Activated CD8-positive, alpha-beta memory T cell treated with anti-CD3 and anti-CD28 coated beads for 4 hours (primary cell): ENCODE results near the gene DIP2B.
"Not testable (repeated sequence)": the region's sequence is repeated elsewhere in the genome, so short reads cannot be mapped to it uniquely, and the experiment has no call there.

Source experiments
- DNase-seq, 2 donors: peaks; one replicate each; pipeline ENCODE4 v3.0.0-alpha.2; 2020; ENCODE audit warnings: low read depth in 2 of 2

Gene DIP2B

DNA sequence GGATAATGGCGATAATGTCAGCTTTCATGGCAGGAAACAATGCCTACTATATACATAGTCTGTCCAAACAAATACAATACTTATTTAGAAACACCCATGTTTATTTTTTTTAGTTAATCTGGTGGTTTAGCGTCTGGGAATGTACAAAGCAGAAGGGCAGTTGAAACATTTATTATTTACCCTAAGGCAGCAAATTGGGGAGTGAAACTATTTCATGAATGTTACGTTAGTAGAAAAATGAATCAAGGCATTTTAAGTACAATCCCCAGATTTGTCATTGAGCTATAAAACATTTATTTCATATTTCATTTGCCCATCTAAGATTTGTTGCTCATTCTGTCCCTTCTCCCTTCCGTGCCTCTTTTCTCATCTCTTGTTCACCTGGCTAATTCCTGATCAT lies 172.0 kb downstream of the DIP2B start:
- no peak for DNase-seq

GRCh38 chr12:50677858-50678257 lies 173.1 kb downstream of the DIP2B start:
- no peak for DNase-seq

DNA sequence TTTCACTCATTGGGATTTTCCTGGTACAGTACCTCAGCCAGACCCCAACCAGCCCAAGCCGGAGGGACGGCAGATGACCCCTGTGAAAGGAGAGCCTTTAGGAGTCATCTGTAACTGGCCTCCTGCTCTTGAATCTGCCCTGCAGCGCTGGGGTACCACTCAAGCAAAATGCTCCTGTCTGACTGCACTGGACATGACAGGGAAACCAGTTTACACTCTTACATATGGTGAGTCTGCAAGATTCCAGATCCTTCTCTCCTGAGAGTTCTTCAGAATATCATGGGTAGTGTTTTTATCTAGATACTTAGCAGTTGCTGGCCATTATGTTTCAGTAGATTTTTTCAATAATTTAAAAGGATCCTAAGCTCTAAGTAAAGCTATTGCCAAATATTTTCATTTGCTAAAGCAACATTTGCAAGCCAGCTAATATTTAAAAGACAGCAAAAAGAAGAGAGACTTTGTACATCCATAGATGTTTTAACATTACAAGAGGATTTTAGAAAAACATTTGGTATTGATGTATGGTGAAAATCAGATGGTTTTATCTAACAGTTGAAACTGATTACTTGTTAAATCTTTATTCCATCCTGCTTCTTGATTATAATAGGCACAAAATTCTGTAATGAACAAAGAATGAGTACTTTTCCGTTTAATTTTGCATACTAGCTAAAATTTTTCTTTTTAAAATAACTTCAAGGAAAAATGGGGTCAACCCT lies 174.0 kb downstream of the DIP2B start:
- DNase-seq: no peak

DNA sequence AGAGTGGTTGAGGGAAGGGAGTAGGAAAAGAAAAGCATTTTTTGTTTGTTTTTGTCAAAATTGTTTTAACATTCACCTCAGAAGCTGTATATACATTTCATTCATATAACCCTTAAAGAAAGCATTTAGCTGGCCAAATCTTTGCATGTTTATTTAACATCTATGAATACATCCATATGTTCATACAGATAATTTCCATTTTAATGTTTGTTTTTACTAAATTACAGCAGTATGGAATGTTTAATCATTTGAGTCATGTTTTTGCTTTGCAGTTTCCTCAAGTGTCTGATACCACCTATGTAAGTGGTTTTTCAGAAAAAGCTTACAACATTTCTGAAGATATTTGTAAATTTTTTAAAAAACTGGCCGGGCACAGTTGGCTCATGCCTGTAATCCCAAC lies 174.8 kb downstream of the DIP2B start:
- DNase-seq: no peak

DNA sequence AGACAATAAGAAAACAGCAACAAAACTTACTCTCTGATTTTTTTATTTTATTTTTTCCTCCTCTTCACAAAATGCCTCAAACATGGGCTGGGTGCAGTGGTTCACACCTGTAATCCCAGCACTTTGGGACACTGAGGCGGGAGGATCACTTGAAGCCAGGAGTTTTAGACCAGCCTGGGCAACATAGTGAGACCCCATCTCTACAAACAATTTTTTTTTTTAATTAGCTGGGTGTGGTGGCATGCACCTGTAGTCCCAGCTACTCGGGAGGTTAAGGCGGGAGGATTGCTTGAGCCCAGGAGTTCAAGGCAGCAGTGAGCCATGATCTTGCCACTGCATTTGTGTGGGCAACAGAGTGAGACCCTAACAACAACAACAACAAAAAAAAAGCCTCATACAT lies 176.3 kb downstream of the DIP2B start:
- not testable (repeated sequence) for DNase-seq

DNA sequence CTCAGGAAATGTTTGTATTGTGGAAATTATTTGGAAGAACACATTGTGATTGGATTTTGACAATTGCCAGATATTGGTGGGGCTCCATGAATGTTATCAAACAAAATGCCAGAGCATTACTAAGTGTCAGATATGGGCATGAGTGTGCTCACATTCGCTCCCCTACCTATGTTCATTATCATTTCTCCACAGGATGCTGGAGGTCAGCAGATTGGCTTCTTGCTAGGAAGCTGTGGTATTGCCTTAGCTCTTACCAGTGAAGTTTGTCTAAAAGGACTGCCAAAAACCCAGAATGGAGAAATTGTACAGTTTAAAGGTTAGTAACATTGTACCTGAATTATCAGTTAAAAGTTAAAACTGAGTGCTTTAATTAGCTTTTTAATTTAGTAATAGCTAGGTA lies 180.9 kb downstream of the DIP2B start:
- no peak for DNase-seq

DNA sequence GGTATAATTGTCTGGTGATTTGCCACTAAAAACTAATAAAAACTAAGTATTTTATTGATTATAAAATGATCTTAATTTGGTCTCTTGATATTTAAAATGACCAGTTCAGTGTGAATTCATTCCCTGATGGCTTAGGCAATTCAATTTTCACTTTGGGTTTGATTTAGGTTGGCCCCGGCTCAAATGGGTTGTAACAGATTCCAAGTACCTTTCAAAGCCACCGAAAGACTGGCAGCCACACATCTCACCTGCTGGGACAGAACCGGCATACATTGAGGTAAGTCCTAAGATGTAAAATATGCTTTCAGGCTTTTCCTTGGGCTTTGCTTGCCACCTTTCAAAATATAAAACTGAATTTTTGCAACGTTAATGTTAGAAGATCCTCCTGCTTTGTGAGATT lies 181.6 kb downstream of the DIP2B start:
- no peak for DNase-seq

GRCh38 chr12:50686976-50687375 lies 182.2 kb downstream of the DIP2B start:
- no peak for DNase-seq

GRCh38 chr12:50689437-50689836 lies 184.7 kb downstream of the DIP2B start:
- DNase-seq: no peak

DNA sequence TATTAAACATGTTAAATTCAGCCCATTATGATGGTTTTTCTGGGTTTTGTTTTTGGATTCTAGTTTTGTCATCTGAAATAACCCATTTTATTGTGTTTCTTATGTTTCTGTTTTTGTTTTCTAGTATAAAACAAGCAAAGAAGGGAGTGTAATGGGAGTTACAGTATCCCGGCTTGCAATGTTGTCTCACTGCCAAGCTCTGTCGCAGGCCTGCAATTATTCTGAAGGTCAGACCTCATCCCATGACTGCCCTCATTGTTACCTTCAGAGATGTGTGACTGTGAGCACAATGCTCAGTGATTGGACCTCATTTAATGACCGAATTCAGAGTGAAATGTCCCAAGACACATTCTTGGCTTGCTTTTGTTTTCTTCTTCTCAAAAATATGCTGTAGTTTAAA lies 186.1 kb downstream of the DIP2B start:
- no peak for DNase-seq

DNA sequence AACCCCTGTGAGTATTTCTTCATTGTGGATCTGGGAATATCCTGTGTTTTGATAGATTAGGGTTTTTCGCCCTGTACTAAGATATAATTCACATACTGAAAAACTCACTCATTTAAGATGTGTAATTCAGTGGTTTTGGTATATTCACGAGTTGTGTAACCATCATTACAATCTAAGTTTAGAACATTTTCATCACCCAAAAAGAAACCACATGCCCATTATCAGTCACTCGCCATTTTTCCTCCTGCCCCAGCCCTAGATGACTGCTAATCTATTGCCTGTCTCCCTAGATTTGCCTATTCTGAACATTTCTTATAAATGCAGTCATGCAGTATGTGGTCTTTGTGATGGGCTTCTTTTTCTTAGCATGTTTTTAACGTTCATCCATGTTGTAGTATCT lies 191.2 kb downstream of the DIP2B start:
- DNase-seq: no peak

- DNase-seq: no peak
Observed at GRCh38 chr12:50696931-50697330, 192.1 kb downstream of the DIP2B start.

GRCh38 chr12:50699154-50699553 lies 194.4 kb downstream of the DIP2B start:
- no peak for DNase-seq

DNA sequence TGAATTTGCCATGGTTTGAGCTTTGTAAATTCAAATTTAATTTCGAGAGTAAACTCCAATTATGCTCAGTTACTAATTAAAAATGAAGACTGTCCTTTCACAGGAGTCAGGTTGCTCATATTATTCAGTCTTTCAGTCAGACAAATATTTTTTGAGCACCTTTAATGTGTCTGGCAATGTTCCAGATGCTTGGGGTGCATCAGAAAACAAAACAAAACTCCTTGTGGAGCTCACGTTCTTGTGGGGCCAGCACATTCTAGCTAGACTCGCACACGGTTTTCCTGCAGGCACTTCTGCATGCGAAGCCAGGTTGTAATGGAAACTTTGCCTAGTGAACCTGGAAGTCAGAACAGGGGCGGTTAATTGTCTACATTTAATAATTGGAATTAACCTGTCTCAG lies 195.2 kb downstream of the DIP2B start:
- DNase-seq: no peak

GRCh38 chr12:50706606-50707005 lies 201.8 kb downstream of the DIP2B start:
- DNase-seq: no peak

GRCh38 chr12:50707396-50707795 lies 202.6 kb downstream of the DIP2B start:
- no peak for DNase-seq

DNA sequence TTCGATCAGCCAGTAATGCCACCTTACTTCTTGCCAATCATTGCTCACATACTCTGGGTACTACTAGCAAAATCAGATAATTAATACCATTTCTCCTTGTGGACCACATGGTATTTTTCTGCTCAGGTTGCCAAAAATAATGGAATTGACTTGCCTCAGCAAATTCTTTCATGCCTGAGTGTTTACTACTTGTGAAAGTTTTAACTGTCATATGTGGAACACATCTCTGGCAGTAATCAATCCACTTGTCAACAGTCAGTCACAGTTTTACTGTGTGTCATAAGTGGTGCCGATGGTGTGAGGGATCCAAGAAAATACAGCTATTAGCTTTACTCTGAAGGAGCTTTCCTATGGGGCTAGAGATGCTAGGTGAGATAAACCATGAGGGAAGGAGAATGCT lies 203.8 kb downstream of the DIP2B start:
- DNase-seq: no peak

DNA sequence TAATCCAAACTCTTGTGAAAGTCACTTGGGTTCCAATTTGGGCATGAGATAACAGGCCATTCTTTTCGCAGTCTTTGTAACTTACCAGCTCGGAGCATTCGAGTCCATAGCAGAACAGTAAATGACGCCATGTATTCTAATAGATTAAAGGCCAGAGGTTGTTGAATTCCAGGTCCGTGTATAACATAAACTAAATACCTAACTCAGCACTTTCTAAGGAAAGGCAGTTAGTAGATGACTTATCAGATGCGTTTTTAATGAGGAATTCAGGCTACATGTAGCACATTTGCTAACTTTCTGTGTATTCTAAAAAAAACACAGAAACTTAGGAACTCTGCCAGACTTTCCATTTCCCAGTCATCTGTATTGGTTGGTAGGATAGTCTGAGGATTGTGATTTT lies 206.3 kb downstream of the DIP2B start:
- DNase-seq: no peak

DNA sequence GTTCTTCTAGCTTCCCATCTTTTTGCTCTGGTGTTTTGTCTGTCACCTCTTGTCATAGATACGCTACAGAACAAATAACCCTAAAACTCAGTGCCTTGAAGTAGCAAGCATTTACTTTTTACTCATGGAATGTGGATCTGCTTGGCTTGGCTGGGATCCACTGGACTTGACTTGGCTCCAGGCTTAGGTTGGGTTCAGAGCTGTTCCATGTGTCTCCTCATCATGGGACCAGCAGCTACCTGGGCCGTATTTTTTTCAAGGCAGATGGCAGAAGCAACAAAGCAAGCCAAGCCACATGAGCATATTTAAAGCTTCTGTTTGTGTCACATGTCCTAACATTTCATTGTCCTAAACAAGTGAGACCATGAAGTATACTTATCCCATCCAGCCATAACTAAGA lies 210.4 kb downstream of the DIP2B start:
- DNase-seq: no peak

GRCh38 chr12:50718760-50719159 lies 214.0 kb downstream of the DIP2B start:
- DNase-seq: no peak

DNA sequence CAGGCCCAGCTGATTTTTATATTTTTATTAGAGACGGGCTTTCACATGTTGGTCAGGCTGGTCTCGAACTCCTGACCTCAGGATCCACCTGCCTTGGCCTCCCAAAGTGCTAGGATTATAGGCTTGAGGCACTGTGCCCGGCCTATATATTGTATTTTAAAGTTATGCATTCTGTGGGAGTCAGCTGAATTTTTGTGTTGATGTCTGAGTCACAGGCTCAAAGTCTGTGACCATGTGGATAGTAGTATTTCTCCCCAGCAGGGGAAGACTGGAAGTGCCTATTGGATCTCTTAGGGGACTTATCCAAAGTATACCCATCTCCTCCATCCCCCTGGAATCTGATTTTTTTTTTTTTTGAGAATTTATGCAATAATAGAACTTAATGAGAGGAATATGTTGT lies 215.3 kb downstream of the DIP2B start:
- DNase-seq: no peak

- DNase-seq: no peak
Observed at GRCh38 chr12:50720501-50720900, 215.7 kb downstream of the DIP2B start.

- no peak for DNase-seq
Observed at GRCh38 chr12:50723865-50724264, 219.1 kb downstream of the DIP2B start.
